ENCODE measurements around the gene ITGAD. TPM values are rescaled to one million over a fixed set of nuclear protein-coding genes. Genes with fewer than 3 reads are reported as not detected.

Gene ITGAD
- total RNA-seq, 1 experiment from 2014 or later = not detected

Other genes with a start within 250 kb of the ITGAD start
- 0.18 and 0.38 TPM in 2 replicates for gene PRSS36, start 243.3 kb upstream of the ITGAD start, total RNA-seq (2014; rRNA removed; shearing (Covaris generic))
- 32.0 and 37.5 TPM in 2 replicates for gene FUS, start 213.2 kb upstream of the ITGAD start, total RNA-seq (2014; rRNA removed; shearing (Covaris generic))
- gene PYCARD, start 190.6 kb upstream of the ITGAD start, total RNA-seq (2014; rRNA removed; shearing (Covaris generic)) = 15.4 and 21.6 TPM in 2 replicates
- not detected in 2 replicates for gene TRIM72, start 179.2 kb upstream of the ITGAD start, total RNA-seq (2014; rRNA removed; shearing (Covaris generic))
- gene PYDC1, start 176.2 kb upstream of the ITGAD start, total RNA-seq (2014; rRNA removed; shearing (Covaris generic)) = not detected in 2 replicates
- gene ITGAM, start 133.4 kb upstream of the ITGAD start, total RNA-seq (2014; rRNA removed; shearing (Covaris generic)) = 0.05 TPM in 1 of 2 replicates, not detected in the other
- 0.09 TPM in 1 of 2 replicates, not detected in the other for gene ITGAX, start 38.2 kb upstream of the ITGAD start, total RNA-seq (2014; rRNA removed; shearing (Covaris generic))
- not detected in 2 replicates for gene COX6A2, start 35.0 kb downstream of the ITGAD start, total RNA-seq (2014; rRNA removed; shearing (Covaris generic))
- gene ZNF843, start 49.5 kb downstream of the ITGAD start, total RNA-seq (2014; rRNA removed; shearing (Covaris generic)) = 0.32 TPM in 1 of 2 replicates, not detected in the other
- gene ARMC5, start 66.2 kb downstream of the ITGAD start, total RNA-seq (2014; rRNA removed; shearing (Covaris generic)) = 9.8 and 11.6 TPM in 2 replicates
- 66.3 and 90.1 TPM in 2 replicates for gene TGFB1I1, start 78.8 kb downstream of the ITGAD start, total RNA-seq (2014; rRNA removed; shearing (Covaris generic))
- not detected in 2 replicates for gene SLC5A2, start 89.8 kb downstream of the ITGAD start, total RNA-seq (2014; rRNA removed; shearing (Covaris generic))
- 47.6 and 49.5 TPM in 2 replicates for gene RUSF1, start 115.1 kb downstream of the ITGAD start, total RNA-seq (2014; rRNA removed; shearing (Covaris generic))
- not detected in 2 replicates for gene AHSP, start 134.6 kb downstream of the ITGAD start, total RNA-seq (2014; rRNA removed; shearing (Covaris generic))

All from SJSA1 (cell line).